GM19467 (cell line): ENCODE results near the gene SRF.
A peak's percentile ranks its signal among the peaks of the same experiment; 100 is the strongest.

ENCODE experiments used
- ATAC-seq: cut with Tn5 transposase; IDR thresholded peaks from one replicate; pipeline ENCODE4 v1.9.1; 2021; ENCODE audit warnings: mild to moderate bottlenecking, moderate library complexity; ENCODE audit not compliant: unreplicated experiment

Gene SRF

GRCh38 chr6:43207286-43207685 lies 36.2 kb downstream of the SRF start:
- ATAC-seq: no peak

GRCh38 chr6:43211955-43212354 lies 40.9 kb downstream of the SRF start:
- ATAC-seq: no peak

- ATAC-seq: no peak
These were observed 42.4 kb downstream of the SRF start for GRCh38 chr6:43213431-43213830.

GRCh38 chr6:43215066-43215465 lies 44.0 kb downstream of the SRF start:
- no peak for ATAC-seq

- no peak for ATAC-seq
These were observed 45.1 kb downstream of the SRF start for GRCh38 chr6:43216200-43216599.

- ATAC-seq: no peak
These were observed 46.3 kb downstream of the SRF start for GRCh38 chr6:43217351-43217750.

- no peak for ATAC-seq
These were observed 48.0 kb downstream of the SRF start for GRCh38 chr6:43219119-43219518.

- no peak for ATAC-seq
These were observed 48.7 kb downstream of the SRF start for GRCh38 chr6:43219814-43220213.

- ATAC-seq: no peak
These were observed 49.4 kb downstream of the SRF start for GRCh38 chr6:43220439-43220951.

- ATAC-seq: no peak
These were observed 50.2 kb downstream of the SRF start for GRCh38 chr6:43221046-43221972.

- ATAC-seq: no peak
These were observed 51.5 kb downstream of the SRF start for GRCh38 chr6:43222418-43223059.

GRCh38 chr6:43223175-43223574 lies 52.1 kb downstream of the SRF start:
- no peak for ATAC-seq

- ATAC-seq: no peak
These were observed 55.3 kb downstream of the SRF start for GRCh38 chr6:43226192-43226851.

GRCh38 chr6:43228951-43229802 lies 58.1 kb downstream of the SRF start, which contains the start of gene DNPH1:
Gene DNPH1, minus strand, starts transcription at chr6:43229481. Its CDS starts 25 bp downstream, at chr6:43229456.
- peak; percentile 74 for ATAC-seq

GRCh38 chr6:43229803-43230620 lies 58.9 kb downstream of the SRF start:
- ATAC-seq: no peak

GRCh38 chr6:43231053-43231452 lies 60.0 kb downstream of the SRF start:
- no peak for ATAC-seq
